Transverse colon (tissue), 4 donors: Measurements from ENCODE around the gene RFC2. TPM values are rescaled to one million over a fixed set of nuclear protein-coding genes. Genes with fewer than 3 reads are reported as not detected.

Source experiments
- DNase-seq: peaks from one replicate; pipeline ENCODE4 v3.0.0-alpha.2; 2019
- H3K27ac ChIP-seq, 4 donors: fragments of 200-600 bp; sonication (generic); 2 replicates each; pipeline ENCODE4 v1.5.1; 2016 to 2018; ENCODE audit warnings: inconsistent platforms in 4 of 4
- H3K27me3 ChIP-seq: fragments of 200-600 bp; sonication (generic); 2 replicates; pipeline ENCODE4 v1.5.1; 2017; ENCODE audit warnings: inconsistent platforms
- H3K36me3 ChIP-seq, 4 donors: fragments of 200-600 bp; sonication (generic); 2 replicates each; pipeline ENCODE4 v1.5.1; 2017 to 2019; ENCODE audit warnings: inconsistent platforms in 4 of 4
- H3K4me1 ChIP-seq, 4 donors: fragments of 200-600 bp; sonication (generic); 2 replicates each; pipeline ENCODE4 v1.5.1; 2017 to 2020; ENCODE audit warnings: inconsistent platforms in 4 of 4
- H3K4me3 ChIP-seq, 4 donors: fragments of 200-600 bp; sonication (generic); 1 replicate in 1 of 4; 2 replicates in 3 of 4; pipeline versions ENCODE4 v1.5.1 to v1.6.1; 2017 to 2019; ENCODE audit warnings: inconsistent platforms in 4 of 4
- H3K9me3 ChIP-seq, 2 donors: fragments of 200-600 bp; sonication (generic); 2 replicates each; pipeline ENCODE4 v1.5.1; 2017 to 2019; ENCODE audit warnings: inconsistent platforms in 2 of 2
- CTCF ChIP-seq, 5 experiments: fragments of 200-600 bp in 3 of 5; fragments of 450-650 bp in 2 of 5; sonication (generic) in 3 of 5; IDR thresholded peaks; 1 replicate in 2 of 5; 2 replicates in 3 of 5; pipeline ENCODE4 v1.5.1; 2016 to 2017; ENCODE audit warnings: antibody characterized with exemption in 5 of 5, inconsistent platforms in 3 of 5, mild to moderate bottlenecking in 2 of 5, moderate library complexity in 1 of 5
- EP300 ChIP-seq: sonication (generic); formaldehyde crosslinking; IDR thresholded peaks from one replicate; pipeline ENCODE4 v1.6.1; 2017; ENCODE audit warnings: antibody characterized with exemption, low read depth
- POLR2A ChIP-seq: fragments of 450-650 bp; IDR thresholded peaks from one replicate; pipeline ENCODE4 v1.6.1; 2016; ENCODE audit warnings: antibody characterized with exemption, mild to moderate bottlenecking, moderate library complexity
- POLR2AphosphoS5 ChIP-seq, 3 donors: sonication (generic); formaldehyde crosslinking; IDR thresholded peaks; one replicate each; pipeline ENCODE4 v1.6.1; 2016; ENCODE audit warnings: antibody characterized with exemption in 3 of 3
- WGBS, 2 donors: methylation state at CpG; one replicate each; pipeline ENCODE4 v1.1.5; 2018; ENCODE audit warnings: low coverage in 1 of 2; 5-methylcytosine and 5-hydroxymethylcytosine counted together
- in situ Hi-C, 4 donors: fragments of 200-750 bp; cut with MboI; loops; one replicate each; pipeline versions ENCODE4 v1.15.0 to v1.15.1; 2017; ENCODE audit warnings: low sequenced_read_pairs in 3 of 4, low pct_ligation_motif_present in 1 of 4, low pct_unique_long_range_greater_than_20kb in 1 of 4
- intact Hi-C: fragments of 100-400 bp; cut with DNase I; formaldehyde crosslinking; loops from one replicate; pipeline ENCODE4 v1.15.1; 2023; ENCODE audit warnings: low total_unique reads
- total RNA-seq, 4 donors: library from RNA; depleted of rRNA; stranded (reverse); fragments of >200 nt; gene quantifications; one replicate each; pipeline ENCODE4 v1.1.0, GENCODE V29; 2016

RFC2 gene
- total RNA-seq, 4 donors from 2014 or later, result 6.7 to 17.3 (median 9.3) TPM

GRCh38 chr7:74236284-74236683 lies 17.9 kb downstream of the RFC2 start:
- in situ Hi-C loops (no loop called here), intact Hi-C loops (no loop called here)
- TF ChIP-seq CTCF (IDR thresholded peaks at IDR 0.05) (no peak), EP300 (no peak), POLR2A (no peak), POLR2AphosphoS5 (IDR thresholded peaks at IDR 0.05) (no peak)
- Histone ChIP-seq H3K36me3 (peaks cover 0 to 41% (median 7%) of the 10 kb centered on the region in 4 donors), H3K4me1 (no peaks in the 10 kb centered on the region), H3K27ac (no peak overlapping the region), H3K27me3 (no peaks in the 10 kb centered on the region), H3K9me3 (no peaks in the 10 kb centered on the region), H3K4me3 (no peak overlapping the region)
- DNase-seq, result no peak
- 68% methylated on average over 3 of the region's 3 CpGs; no CpG with 5 or more reads in 1 of the 2 donors for WGBS, 2 donors

- TF ChIP-seq POLR2AphosphoS5 (IDR thresholded peaks at IDR 0.05), result no peak
- no peak for TF ChIP-seq EP300
- TF ChIP-seq CTCF (IDR thresholded peaks at IDR 0.05), result no peak
- TF ChIP-seq POLR2A, result no peak
- Histone ChIP-seq H3K36me3 (peaks cover 0 to 42% (median 7%) of the 10 kb centered on the region in 4 donors), H3K4me3 (no peak overlapping the region), H3K27ac (no peak overlapping the region), H3K27me3 (no peaks in the 10 kb centered on the region), H3K4me1 (no peaks in the 10 kb centered on the region), H3K9me3 (no peaks in the 10 kb centered on the region)
- intact Hi-C loops (no loop called here), in situ Hi-C loops (no loop called here)
- no peak for DNase-seq
- WGBS, 2 donors, result 88 to 100% methylated on average over 2 to 8 of the region's 8 CpGs
These were observed 18.5 kb downstream of the RFC2 start for GRCh38 chr7:74235518-74236268.

GRCh38 chr7:74233655-74234285 lies 20.4 kb downstream of the RFC2 start:
- peaks cover 0 to 32% (median 6%) of the 10 kb centered on the region in 4 donors for H3K36me3 ChIP-seq
- no peak for DNase-seq
- no peak overlapping the region for H3K27ac ChIP-seq
- intact Hi-C loops (no loop called here), in situ Hi-C loops (no loop called here)
- no peaks in the 10 kb centered on the region for H3K4me1 ChIP-seq
- TF ChIP-seq POLR2A (no peak), CTCF (IDR thresholded peaks at IDR 0.05) (no peak), POLR2AphosphoS5 (IDR thresholded peaks at IDR 0.05) (no peak), EP300 (no peak)
- H3K9me3 ChIP-seq, result no peaks in the 10 kb centered on the region
- no peak overlapping the region for H3K4me3 ChIP-seq
- 82 to 92% methylated on average over 9 to 13 of the region's 13 CpGs for WGBS, 2 donors
- H3K27me3 ChIP-seq, result no peaks in the 10 kb centered on the region

- DNase-seq, result peak; percentile 27
- H3K4me3 ChIP-seq, result no peak overlapping the region
- H3K9me3 ChIP-seq, result no peaks in the 10 kb centered on the region
- H3K27ac ChIP-seq, result no peak overlapping the region
- in situ Hi-C loops (no loop called here), intact Hi-C loops (no loop called here)
- TF ChIP-seq POLR2AphosphoS5 (IDR thresholded peaks at IDR 0.05) (no peak), EP300 (no peak), CTCF (IDR thresholded peaks at IDR 0.05) (no peak), POLR2A (no peak)
- WGBS, 2 donors, result 81% methylated on average over 12 of the region's 12 CpGs; no CpG with 5 or more reads in 1 of the 2 donors
- no peaks in the 10 kb centered on the region for H3K27me3 ChIP-seq
- H3K4me1 ChIP-seq, result no peaks in the 10 kb centered on the region
- H3K36me3 ChIP-seq, result peaks cover 0 to 26% (median 3%) of the 10 kb centered on the region in 4 donors
These were observed 23.0 kb downstream of the RFC2 start for GRCh38 chr7:74231232-74231590.
